NT2/D1 (cell line): ENCODE data around the gene PLA2G2F.

Source experiments
- SUZ12 ChIP-seq: IDR thresholded peaks from 2 replicates; pipeline ENCODE4 v1.6.1; 2011; ENCODE audit not compliant: insufficient read length, insufficient read depth; ENCODE audit errors: extremely low read depth
- YY1 ChIP-seq: IDR thresholded peaks from 2 replicates; pipeline ENCODE4 v1.6.1; 2011; ENCODE audit not compliant: insufficient read length, insufficient read depth

GRCh38 chr1:20174937-20175666 is 36.0 kb downstream of the PLA2G2F start:
- no peak for TF ChIP-seq SUZ12
- TF ChIP-seq YY1, result no peak
